Astrocyte of the spinal cord (primary cell): ENCODE measurements around the gene P2RY12.

Source experiments
- DNase-seq: peaks from one replicate; pipeline ENCODE4 v3.0.0; 2011; ENCODE audit warnings: low read depth, low spot score
- H3K4me3 ChIP-seq: 2 replicates; pipeline ENCODE4 v1.5.1; 2011; ENCODE audit warnings: low read depth, mild to moderate bottlenecking, low read length, moderate library complexity
- CTCF ChIP-seq: IDR thresholded peaks from 2 replicates; pipeline ENCODE4 v1.5.1; 2012; ENCODE audit warnings: low read depth, mild to moderate bottlenecking, low read length, inconsistent platforms
- in situ Hi-C: cut with HindIII; loops from 2 replicates; pipeline ENCODE4 v1.10.0; 2017; ENCODE audit warnings: low sequenced_read_pairs

The P2RY12 gene

GRCh38 chr3:151357463-151357850, 27.1 kb downstream of the P2RY12 start:
- TF ChIP-seq CTCF = no peak
- no peak overlapping the region for H3K4me3 ChIP-seq
- in situ Hi-C loops = no loop called here
- DNase-seq = no peak

GRCh38 chr3:151356794-151357462, 27.6 kb downstream of the P2RY12 start:
- peak; percentile 42 for DNase-seq
- in situ Hi-C loops = no loop called here
- no peak for TF ChIP-seq CTCF
- H3K4me3 ChIP-seq = no peak overlapping the region

GRCh38 chr3:151351648-151352047, 32.9 kb downstream of the P2RY12 start:
- DNase-seq = no peak
- H3K4me3 ChIP-seq = no peak overlapping the region
- no peak for TF ChIP-seq CTCF
- in situ Hi-C loops = no loop called here

- in situ Hi-C loops = no loop called here
- no peak overlapping the region for H3K4me3 ChIP-seq
- no peak for TF ChIP-seq CTCF
- no peak for DNase-seq
Measured at GRCh38 chr3:151351219-151351618, 33.3 kb downstream of the P2RY12 start.

- no peak for TF ChIP-seq CTCF
- H3K4me3 ChIP-seq = no peak overlapping the region
- no peak for DNase-seq
- in situ Hi-C loops = no loop called here
Measured at GRCh38 chr3:151350656-151351055, 33.9 kb downstream of the P2RY12 start.

- TF ChIP-seq CTCF = no peak
- DNase-seq = no peak
- no peak overlapping the region for H3K4me3 ChIP-seq
- in situ Hi-C loops = no loop called here
Measured at GRCh38 chr3:151347432-151347831, 37.1 kb downstream of the P2RY12 start.
